GF-D8 (cell line): Measurements from ENCODE around the gene EDN2.

Experiments
- DNase-seq: peaks from one replicate; lab custom pipeline; 2025; lab: John Stamatoyannopoulos, UW

Gene EDN2

DNA sequence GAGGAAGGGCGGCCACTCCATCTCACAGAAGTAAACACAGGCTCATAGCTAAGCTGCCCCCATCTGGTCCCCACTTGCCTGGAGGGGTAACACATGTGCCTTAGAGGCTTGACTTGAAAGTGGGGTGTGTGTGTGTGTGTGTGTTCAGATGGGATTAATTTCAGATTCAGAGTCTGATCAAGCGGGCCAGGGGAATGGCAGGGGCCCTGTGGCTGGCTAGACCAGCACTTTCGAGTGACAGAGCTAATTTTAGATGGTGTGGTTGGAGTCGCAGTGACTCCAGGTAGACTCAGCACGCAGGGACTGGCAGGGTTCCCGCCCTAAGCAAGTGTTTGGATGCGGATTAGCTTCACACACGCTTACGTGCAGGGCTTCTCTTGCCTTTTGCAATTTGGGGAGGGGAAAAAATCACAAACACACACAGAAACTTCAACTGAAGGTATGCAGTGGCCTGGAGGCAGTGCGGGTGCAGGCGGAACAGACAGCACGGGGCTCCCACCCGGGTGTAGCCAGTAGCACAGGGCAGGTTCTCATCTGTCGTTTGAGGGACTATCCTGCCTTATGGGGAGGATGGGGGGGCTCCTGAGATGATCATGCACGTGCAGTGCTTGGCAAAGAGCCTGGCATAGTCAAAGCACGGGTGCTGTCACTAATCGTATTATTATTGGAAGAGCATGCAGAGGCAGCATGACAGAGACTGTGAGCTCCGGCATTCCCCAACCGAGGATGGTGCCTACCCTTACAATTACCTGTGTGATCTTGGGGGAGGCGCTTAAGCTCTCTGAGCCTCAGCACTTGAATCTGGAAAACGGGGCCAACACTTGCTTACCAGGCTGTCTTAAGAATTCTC, 1.3 kb downstream of the EDN2 start:
- no peak for DNase-seq

DNA sequence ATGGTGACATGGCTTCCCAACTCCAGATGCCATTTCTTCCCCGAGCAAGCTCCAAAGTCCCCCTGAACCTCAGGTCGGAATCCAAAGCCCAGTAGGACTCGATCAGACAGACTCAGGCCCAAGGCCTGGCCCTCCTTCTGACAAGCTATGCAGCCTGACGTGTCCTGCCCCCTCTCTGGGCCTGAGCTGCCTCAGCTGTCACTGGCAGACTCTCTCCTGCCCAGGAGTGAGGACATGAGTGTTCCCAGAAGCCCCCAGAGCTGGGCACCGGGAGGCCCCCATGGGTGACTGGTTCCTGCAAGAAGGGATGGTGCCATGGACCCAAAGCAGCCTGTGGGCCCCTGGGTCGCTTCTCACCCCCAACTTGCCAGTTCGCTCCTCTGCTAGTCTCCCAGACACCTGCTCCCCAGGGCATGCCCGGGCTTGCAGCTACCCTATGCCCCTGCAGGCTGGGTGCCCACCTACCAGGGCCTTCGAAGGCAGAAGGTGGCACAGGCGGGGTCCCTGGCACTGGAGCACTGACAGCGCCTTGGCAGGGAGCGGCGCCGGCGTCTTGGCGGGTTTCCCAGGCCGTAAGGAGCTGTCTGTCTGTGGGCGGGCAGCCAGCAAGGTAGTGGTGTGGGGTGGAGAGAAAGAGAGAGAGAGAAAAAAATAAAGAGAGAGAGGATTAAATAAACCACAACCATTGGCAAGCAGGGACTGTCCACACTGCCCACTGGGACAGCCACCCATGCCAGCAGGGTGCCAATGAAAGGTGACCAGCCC, 2.3 kb downstream of the EDN2 start:
- DNase-seq, result no peak

DNA sequence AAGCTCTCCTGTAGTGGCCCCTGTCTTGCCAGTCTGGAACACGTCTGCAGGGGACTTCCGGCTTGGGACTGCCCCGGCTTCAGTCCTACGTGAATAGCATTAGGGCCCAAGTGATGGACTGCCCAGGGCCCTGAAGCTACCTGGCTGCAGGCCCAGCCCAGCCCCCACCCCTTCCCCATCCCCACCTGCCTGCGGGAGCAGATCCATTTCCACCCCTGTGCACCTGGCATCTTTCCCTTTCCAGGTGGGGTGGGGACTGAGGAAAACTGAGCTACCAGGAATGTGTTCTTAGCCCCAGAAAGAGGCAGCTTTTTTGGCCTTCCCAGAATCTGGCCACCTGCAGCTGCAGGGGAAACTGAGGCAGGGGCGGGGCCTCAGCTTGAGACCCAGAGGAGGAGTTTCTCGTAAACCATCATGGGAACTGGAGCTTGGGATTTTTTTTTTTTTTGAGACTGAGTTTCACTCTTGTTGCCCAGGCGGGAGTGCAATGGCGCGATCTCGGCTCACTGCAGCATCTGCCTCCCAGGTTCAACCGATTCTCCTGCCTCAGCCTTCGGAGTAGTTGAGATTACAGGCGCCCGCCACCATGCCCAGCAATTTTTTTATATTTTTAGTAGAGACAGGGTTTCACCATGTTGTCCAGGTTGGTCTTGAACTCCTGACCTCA, 3.2 kb downstream of the EDN2 start:
- no peak for DNase-seq

DNA sequence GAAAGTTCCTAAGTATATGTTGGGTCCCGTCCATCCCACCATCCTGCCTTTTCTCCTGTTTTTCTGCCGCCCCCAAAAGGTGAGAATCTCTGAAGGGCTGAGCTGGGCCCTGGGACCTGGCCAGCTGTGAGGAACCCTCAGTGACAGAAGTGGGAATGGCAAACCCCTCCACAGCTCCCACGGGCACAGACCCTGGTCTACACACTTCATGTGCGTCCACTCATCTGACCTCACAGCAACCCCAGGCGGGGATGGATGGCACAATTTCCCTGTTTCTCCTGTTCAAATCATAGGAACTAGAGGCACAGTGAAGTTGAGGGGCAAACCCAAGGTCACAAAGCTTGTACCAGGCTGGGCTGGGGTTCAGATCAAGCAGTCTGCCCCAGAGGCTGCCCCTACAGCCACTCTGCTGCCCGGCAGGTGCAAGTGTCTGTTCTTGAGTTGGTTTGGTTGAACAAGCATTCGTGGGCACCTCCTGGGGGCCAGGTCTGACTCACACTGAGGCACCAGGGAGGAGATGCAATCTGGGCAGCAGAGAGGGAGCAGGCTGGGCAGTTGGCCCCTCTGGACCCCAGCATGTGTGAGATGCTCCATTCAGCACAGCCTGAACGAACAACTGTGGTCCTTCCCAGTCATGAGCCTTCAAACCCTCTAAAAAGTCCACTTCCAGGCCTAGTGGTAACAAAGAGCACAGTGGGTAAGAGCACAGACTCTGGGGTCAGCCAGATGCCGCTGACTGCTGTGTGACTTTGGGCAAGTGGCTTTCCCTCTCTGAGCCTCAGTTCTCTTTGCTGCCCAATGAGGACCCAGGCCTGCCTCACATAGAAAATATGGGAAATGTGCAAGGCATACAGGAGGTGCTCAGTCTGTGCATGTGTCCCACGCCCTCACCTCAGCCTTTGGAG, 4.0 kb downstream of the EDN2 start:
- no peak for DNase-seq

DNA sequence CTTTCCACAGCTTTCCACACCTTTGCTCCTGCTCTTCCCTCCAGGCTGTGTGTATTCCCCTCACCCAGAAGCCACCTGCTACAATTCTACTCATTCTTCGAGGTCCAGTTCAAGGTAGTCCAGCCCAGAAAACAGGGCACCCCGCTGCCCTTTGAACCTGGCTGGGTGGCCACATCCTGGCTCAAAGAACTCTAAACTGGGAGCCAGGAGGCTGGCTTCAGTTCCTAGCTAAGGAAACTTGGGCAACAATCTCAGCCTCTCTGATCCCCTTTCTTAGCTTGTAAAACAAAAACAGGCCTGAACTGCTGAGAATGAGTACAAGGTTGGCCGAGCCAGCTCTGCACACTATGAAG, 4.7 kb downstream of the EDN2 start:
- no peak for DNase-seq

GRCh38 chr1:41479000-41479807, 5.3 kb downstream of the EDN2 start:
- DNase-seq, result no peak

DNA sequence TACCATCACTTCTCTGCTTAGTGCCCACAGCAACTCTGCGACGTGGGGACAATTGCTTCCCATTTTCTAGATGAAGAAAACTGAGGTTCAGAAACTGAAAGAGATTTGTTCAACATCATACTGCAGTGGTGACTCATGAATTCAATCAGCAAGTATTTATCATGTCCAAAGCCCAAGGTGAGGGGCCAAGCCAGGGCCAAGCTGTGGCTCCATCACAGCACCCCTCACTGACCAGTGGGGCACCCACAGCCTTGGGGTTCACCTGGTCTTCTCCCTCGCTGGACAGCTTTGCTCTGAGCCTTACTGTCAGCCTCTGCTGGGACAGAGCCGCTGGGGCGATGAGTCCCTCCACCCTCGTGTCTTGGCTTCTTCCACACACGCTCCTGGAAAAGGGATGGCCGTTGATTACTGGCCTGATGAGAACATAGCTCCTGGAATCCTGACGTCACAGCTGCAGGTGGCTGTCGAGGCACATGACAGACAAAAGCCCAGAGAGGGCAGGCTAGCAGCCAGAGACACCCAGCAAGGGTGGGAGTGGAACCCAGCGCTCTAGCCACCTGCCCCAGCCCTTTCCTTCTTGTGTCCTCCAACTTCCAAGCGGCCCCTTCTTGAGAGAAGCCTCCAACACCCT, 6.2 kb downstream of the EDN2 start:
- DNase-seq, result no peak

DNA sequence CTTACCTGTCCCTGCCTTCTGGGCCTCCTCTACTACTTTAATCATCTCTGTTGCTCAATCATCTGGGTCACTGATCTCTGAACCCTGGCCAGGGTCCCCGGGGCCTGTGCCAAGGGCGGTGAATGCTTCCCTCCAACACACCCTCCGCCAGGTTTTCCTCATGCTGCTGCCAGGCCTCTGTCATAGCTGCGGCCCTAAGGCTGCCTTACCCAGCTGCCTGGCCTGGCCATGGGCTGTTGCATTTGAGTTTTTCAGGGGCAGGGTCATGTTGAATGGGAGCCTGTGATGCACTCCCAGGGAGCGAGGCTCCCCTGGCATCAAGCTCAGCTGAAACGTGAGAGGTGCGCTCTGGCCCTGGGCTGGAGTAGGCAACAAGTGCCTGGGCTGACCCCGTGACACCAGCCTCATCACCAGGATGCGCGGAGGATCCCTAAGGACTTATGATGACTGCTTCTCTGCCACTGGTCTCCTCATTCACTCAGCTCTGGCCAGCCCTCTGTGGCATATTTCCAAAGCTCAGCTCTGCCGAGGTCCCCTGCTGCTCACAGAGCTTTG, 7.6 kb downstream of the EDN2 start:
- DNase-seq, result no peak

GRCh38 chr1:41475859-41476567, 8.5 kb downstream of the EDN2 start:
- no peak for DNase-seq

- DNase-seq, result no peak
These were observed 9.1 kb downstream of the EDN2 start for GRCh38 chr1:41475346-41475745.

- no peak for DNase-seq
These were observed 9.8 kb downstream of the EDN2 start for GRCh38 chr1:41474490-41475271.

DNA sequence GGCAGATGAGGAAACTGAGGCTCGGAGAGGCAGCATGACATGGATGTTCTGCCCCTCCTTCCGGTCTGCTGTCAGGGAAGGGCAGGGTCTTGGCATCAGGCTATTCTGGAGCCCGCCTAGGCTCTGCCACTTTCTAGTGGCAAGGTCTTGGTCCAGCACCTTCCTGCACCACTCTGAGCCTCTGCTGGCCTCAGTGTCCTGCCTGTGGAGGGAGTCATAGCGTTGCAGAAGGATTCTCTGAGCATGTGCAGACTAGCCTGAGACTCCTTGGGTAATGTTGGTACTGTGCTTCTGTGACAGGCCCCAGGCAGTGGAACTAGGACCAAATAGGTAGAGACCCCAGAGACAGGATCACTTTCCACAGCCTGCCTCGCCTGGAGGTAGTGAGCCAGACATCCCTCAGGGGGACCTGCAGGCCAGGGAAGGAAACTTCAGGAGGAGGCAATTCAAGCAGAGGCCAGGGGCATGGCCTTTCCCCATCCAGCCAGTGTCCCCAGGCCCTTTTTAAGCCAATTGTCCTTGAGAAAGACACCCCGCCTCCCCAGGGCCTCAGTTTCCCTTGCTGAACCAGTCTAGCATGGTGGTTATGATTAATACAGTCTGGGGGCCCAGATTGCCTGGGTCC, 10.6 kb downstream of the EDN2 start:
- DNase-seq, result no peak

DNA sequence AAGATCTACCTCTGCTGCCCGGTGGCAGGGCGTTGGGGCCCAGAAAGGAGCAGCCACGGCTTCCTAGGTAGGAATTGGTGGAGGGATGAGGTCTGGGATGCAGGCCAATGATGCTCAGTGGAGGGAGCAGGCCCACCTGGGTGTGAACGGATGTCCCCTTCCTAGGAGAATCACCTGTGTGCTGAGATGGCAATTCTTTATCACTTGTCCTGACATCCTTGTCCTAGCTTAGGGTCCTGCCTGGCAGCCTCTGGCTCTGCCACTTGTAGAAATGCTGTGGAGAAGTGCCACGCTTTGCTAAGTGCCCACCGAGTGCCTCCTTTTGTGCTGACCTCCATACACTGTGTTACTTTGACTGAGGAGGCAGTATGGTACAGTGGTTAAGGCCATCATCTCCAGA, 12.8 kb downstream of the EDN2 start:
- DNase-seq, result no peak

DNA sequence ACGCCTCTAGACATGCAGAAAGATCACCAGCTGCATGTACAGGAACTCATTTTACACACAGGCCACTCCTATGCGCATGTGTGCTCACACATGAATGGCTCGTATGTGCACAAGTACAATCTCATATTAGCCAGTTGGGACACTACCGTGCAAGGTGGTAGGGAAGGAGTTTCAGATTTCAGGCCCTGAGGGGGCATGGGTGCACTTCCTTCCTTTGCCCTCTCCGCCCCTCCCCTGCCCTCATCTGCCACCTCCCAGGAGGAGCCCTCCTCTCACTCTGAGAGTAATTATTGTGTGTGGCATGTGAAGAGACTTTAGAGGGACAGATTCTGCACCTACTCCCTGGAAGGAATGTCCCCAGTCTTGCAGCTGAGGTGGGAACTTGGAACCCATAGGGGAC, 14.8 kb downstream of the EDN2 start:
- no peak for DNase-seq

- DNase-seq, result no peak
These were observed 16.2 kb downstream of the EDN2 start for GRCh38 chr1:41468122-41468762.

DNA sequence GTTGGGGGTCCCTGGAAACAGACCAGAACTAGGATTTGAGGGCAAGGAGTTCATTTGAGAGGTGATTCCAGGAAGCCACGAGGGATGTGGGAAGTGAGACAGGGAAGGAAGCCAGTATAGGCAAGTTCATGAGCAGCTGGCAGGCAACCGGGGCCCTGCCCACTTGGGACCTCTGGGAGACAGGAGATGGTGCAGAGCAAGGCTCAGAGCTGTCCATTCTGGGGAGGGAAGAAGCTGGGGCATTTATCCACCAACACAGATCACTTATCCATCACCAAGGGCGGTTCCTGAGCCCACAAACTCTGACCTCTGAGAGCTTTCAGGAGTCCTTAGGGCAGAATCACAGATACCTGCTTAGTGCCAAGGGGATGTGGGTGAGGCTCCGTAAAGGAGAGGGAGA, 16.8 kb downstream of the EDN2 start:
- DNase-seq, result no peak

GRCh38 chr1:41466146-41466545, 18.3 kb downstream of the EDN2 start:
- no peak for DNase-seq

- no peak for DNase-seq
These were observed 18.7 kb downstream of the EDN2 start for GRCh38 chr1:41465741-41466140.
